Heart right ventricle (tissue), 16 donors: ENCODE measurements around the gene ADAMTS1. TPM values are rescaled to one million over a fixed set of nuclear protein-coding genes. Genes with fewer than 3 reads are reported as not detected.
A peak's percentile ranks its signal among the peaks of the same experiment; 100 is the strongest.

Experiments used
- ATAC-seq, 8 donors: fragments of 200-7000 bp; cut with Tn5 transposase; one replicate each; pipeline ENCODE4 v1.9.1; 2020; ENCODE audit warnings: mild to moderate bottlenecking in 8 of 8, moderate library complexity in 8 of 8, moderate number of reproducible peaks in 1 of 8
- DNase-seq, 2 donors: peaks; one replicate each; pipeline ENCODE4 v3.0.0-alpha.2; 2020
- H3K27ac ChIP-seq, 10 donors: fragments of 200-600 bp; sonication (generic) in 2 of 10; one replicate each; pipeline versions ENCODE4 v1.5.0 to v1.8.0; 2020 to 2022; ENCODE audit warnings: mild to moderate bottlenecking in 3 of 10
- H3K27me3 ChIP-seq, 7 donors: fragments of 200-600 bp; one replicate each; pipeline ENCODE4 v1.8.0; 2021 to 2022; ENCODE audit warnings: mild to moderate bottlenecking in 2 of 7
- H3K36me3 ChIP-seq, 9 donors: fragments of 200-600 bp; sonication (generic) in 1 of 9; one replicate each; pipeline versions ENCODE4 v1.5.0 to v1.8.0; 2020 to 2022; ENCODE audit warnings: mild to moderate bottlenecking in 2 of 9
- H3K4me1 ChIP-seq, 9 donors: fragments of 200-600 bp; sonication (generic) in 1 of 9; one replicate each; pipeline versions ENCODE4 v1.5.0 to v1.8.0; 2020 to 2022; ENCODE audit warnings: mild to moderate bottlenecking in 4 of 9
- H3K4me3 ChIP-seq, 10 donors: fragments of 200-600 bp; sonication (generic) in 2 of 10; one replicate each; pipeline versions ENCODE4 v1.5.0 to v1.8.0; 2020 to 2022; ENCODE audit warnings: mild to moderate bottlenecking in 7 of 10, moderate library complexity in 2 of 10
- H3K9me3 ChIP-seq, 11 donors: fragments of 200-600 bp in 10 of 11; sonication (generic) in 2 of 11; one replicate each; pipeline versions ENCODE4 v1.5.0 to v1.8.0; 2013 to 2022; ENCODE audit warnings: mild to moderate bottlenecking in 2 of 11, control low read depth in 1 of 11, moderate library complexity in 1 of 11
- CTCF ChIP-seq, 9 donors: fragments of 200-600 bp; sonication (generic) in 2 of 9; IDR thresholded peaks; one replicate each; pipeline versions ENCODE4 v1.5.0 to v1.8.0; 2021 to 2022; ENCODE audit warnings: antibody characterized with exemption in 9 of 9, mild to moderate bottlenecking in 5 of 9, moderate library complexity in 1 of 9
- WGBS, 2 donors: extraction: QIAGEN DNeasy Blood & Tissue Kit; methylation state at CpG; one replicate each; pipeline ENCODE4 v1.1.7; 2013; ENCODE audit warnings: inconsistent platforms in 1 of 2; 5-methylcytosine and 5-hydroxymethylcytosine counted together
- intact Hi-C, 10 donors: fragments of 100-400 bp; cut with DNase I; formaldehyde crosslinking; loops; one replicate each; pipeline versions ENCODE4 v1.11.1 to v1.14.2; 2022
- polyA plus RNA-seq, 2 donors: library from polyadenylated mRNA; stranded (reverse); fragments of 200-250 nt; gene quantifications; one replicate each; pipeline ENCODE4 v1.2.3, GENCODE V29; 2013
- total RNA-seq, 10 donors: library from RNA; stranded (reverse); fragmentation: NEBNext Ultra II Directional in 3 of 10; extraction: Animal tissue kit (Norgen Biotek cat#: 25700) in 3 of 10; gene quantifications; one replicate each; pipeline versions ENCODE4 v1.2.1 to v1.2.4, GENCODE V29; 2021 to 2023
- donor health status: Arrhythmogenic right ventricular cardiomyopathy.
- donor health status: ischemic (EF 13 %, LVEDD 7.1; RV severe dilation, severe dysfunction).
- donor health status: healthy with polysubstance abuse.
- donor health status: DM: no; HTN: yes; CAD: no.
- donor health status: DM: no; HTN: no; CAD: no.
- donor health status: ischemic (EF 25% LVEDD 6.9; RV normal size, moderate dysfunction).
- donor health status: ischemic (EF 25% LVEDD 5.7; RV mildly dilated, moderate dysfunction).
- donor health status: healthy.
- donor health status: DM: yes; HTN: yes; CAD: no.
- donor health status: Ischemic cardiomyopathy.
- donor health status: ischemic (EF 35%, LVEDD 5.7; RV mildly dilated, moderate dysfunction).
- donor health status: nonischemic (EF 11% LVEDD 7.7; RV severe dilation, severe dysfunction).
- donor health status: DM: yes; HTN: yes; CAD: no.
- donor health status: PGD.
- donor health status: ischemic (EF 29% LVEDD 5.4; RV normal size, mild dysfunction).
- donor health status: nonischemic (EF 23%, LVEDD 6.1; RV moderate dilation, normal function).

Gene ADAMTS1
- total and polyA plus RNA-seq, 12 donors = 20.4 to 169 (median 74.8) TPM

- peaks cover 0 to 6% (median 0%) of the 10 kb centered on the region in 7 donors for H3K27me3 ChIP-seq
- ATAC-seq = no peak
- intact Hi-C loops = loop anchor here in 5 of 10 donors (10.0 kb wide), 2 partner anchors 668 to 678 kb away; no protein-coding TSS in a partner anchor
- H3K36me3 ChIP-seq = no peaks in the 10 kb centered on the region
- H3K9me3 ChIP-seq = peaks cover 0 to 8% (median 0%) of the 10 kb centered on the region in 11 donors
- H3K27ac ChIP-seq = no peak overlapping the region
- 44 to 47% methylated on average over 3 of the region's 3 CpGs for WGBS, 2 donors
- H3K4me1 ChIP-seq = no peaks in the 10 kb centered on the region
- DNase-seq = no peak
- H3K4me3 ChIP-seq = no peak overlapping the region
- TF ChIP-seq CTCF (IDR thresholded peaks at IDR 0.05) = no peak
Observed at GRCh38 chr21:26887251-26887650, 42.0 kb upstream of the ADAMTS1 start.

DNA sequence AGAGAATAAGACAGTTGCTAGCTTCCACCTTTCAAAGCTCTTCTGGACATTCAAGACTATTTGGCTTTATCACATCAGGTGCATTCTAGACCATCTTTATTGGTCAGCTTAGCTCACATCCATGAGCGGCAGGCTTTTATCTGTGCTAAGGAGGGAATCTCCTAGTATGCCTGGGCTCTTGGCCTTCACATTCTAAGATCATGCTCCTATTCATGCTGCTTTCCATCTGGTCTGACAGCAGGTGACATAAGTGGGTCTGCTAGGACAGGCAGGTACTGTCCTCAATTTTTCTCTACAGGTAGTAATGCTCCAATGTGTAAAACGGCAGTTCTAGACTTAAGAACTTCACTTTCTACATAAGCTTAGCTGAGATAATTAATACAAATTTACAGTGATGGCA, 39.2 kb upstream of the ADAMTS1 start:
- H3K36me3 ChIP-seq = no peaks in the 10 kb centered on the region
- ATAC-seq (no peak), DNase-seq (no peak)
- no peaks in the 10 kb centered on the region for H3K4me1 ChIP-seq
- H3K27me3 ChIP-seq = no peaks in the 10 kb centered on the region
- intact Hi-C loops = loop anchor here in 5 of 10 donors (5.0 to 10.0 kb wide), 3 partner anchors 78 to 680 kb away; no protein-coding TSS in a partner anchor
- H3K9me3 ChIP-seq = peaks cover 0 to 8% (median 0%) of the 10 kb centered on the region in 11 donors
- 95% methylated on average over 2 of the region's 2 CpGs for WGBS, 2 donors
- no peak overlapping the region for H3K4me3 ChIP-seq
- peak overlapping the region in 1 of 10 donors; percentile 24 for H3K27ac ChIP-seq
- TF ChIP-seq CTCF (IDR thresholded peaks at IDR 0.05) = no peak

GRCh38 chr21:26883768-26884167, 38.6 kb upstream of the ADAMTS1 start:
- H3K4me1 ChIP-seq = no peaks in the 10 kb centered on the region
- no peaks in the 10 kb centered on the region for H3K27me3 ChIP-seq
- no peaks in the 10 kb centered on the region for H3K36me3 ChIP-seq
- TF ChIP-seq CTCF (IDR thresholded peaks at IDR 0.05) = no peak
- intact Hi-C loops = loop anchor here in 5 of 10 donors (5.0 to 10.0 kb wide), 3 partner anchors 79 to 681 kb away; no protein-coding TSS in a partner anchor
- DNase-seq (no peak), ATAC-seq (peak in 4 of 8 donors; percentile 42 to 76 (median 58))
- H3K4me3 ChIP-seq = no peak overlapping the region
- peak overlapping the region in 2 of 10 donors; percentile 18 to 24 for H3K27ac ChIP-seq
- H3K9me3 ChIP-seq = peaks cover 0 to 8% (median 0%) of the 10 kb centered on the region in 11 donors
- WGBS, 2 donors = 52 to 60% methylated on average over 2 of the region's 2 CpGs

- DNase-seq (no peak), ATAC-seq (no peak)
- 53 to 57% methylated on average over 4 of the region's 4 CpGs for WGBS, 2 donors
- no peaks in the 10 kb centered on the region for H3K4me1 ChIP-seq
- H3K36me3 ChIP-seq = no peaks in the 10 kb centered on the region
- H3K27ac ChIP-seq = no peak overlapping the region
- no peaks in the 10 kb centered on the region for H3K27me3 ChIP-seq
- intact Hi-C loops = loop anchor here in 6 of 10 donors (2.0 to 10.0 kb wide), 4 partner anchors 81 to 683 kb away; no protein-coding TSS in a partner anchor
- peak; percentile 15 to 61 (median 47) for TF ChIP-seq CTCF (IDR thresholded peaks at IDR 0.05)
- no peak overlapping the region for H3K4me3 ChIP-seq
- H3K9me3 ChIP-seq = no peaks in the 10 kb centered on the region
Observed at GRCh38 chr21:26881504-26882228, 36.5 kb upstream of the ADAMTS1 start.
